GM23248 (cell line): ENCODE data around the gene FTO.

ENCODE experiments used
- EZH2 ChIP-seq: fragments of 200-600 bp; sonication (generic); IDR thresholded peaks from 2 replicates; pipeline ENCODE4 v1.6.1; 2018; ENCODE audit warnings: antibody characterized with exemption, mild to moderate bottlenecking; ENCODE audit not compliant: insufficient read depth, poor library complexity, severe bottlenecking
- EZH2phosphoT487 ChIP-seq: fragments of 200-600 bp; sonication (generic); IDR thresholded peaks from 2 replicates; pipeline ENCODE4 v1.6.1; 2018; ENCODE audit warnings: antibody characterized with exemption, moderate library complexity, mild to moderate bottlenecking, low read depth; ENCODE audit not compliant: insufficient read depth

DNA sequence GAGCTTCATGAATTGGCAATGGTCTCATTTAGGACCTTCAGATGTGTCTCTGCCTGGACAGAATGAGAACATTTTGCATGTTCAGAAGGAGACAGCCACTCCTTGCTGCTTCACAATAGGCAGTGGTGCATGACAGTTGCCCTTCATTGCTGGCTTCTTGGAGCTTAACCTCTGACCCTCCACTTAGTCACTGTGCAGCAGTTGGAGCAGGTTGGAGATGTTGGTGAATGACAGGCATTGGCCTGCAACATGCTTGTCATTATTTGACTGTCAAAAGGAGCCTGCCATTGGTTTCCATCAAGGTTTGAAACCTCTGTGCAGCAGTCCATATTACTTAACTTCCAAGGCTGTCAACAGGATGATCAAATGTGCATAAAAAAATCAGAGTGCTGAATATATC lies 22.7 kb downstream of the FTO start:
- no peak for TF ChIP-seq EZH2
- TF ChIP-seq EZH2phosphoT487: no peak
